NCI-H2029 treated with DMSO at 0.1 percent for 48 hours (cell line): Measurements from ENCODE around the gene MYRIP.
"Not testable (repeated sequence)": the region's sequence is repeated elsewhere in the genome, so short reads cannot be mapped to it uniquely, and the experiment has no call there.

Experiments
- DNase-seq: peaks from one replicate; lab custom pipeline; 2025; lab: John Stamatoyannopoulos, UW

The MYRIP gene

DNA sequence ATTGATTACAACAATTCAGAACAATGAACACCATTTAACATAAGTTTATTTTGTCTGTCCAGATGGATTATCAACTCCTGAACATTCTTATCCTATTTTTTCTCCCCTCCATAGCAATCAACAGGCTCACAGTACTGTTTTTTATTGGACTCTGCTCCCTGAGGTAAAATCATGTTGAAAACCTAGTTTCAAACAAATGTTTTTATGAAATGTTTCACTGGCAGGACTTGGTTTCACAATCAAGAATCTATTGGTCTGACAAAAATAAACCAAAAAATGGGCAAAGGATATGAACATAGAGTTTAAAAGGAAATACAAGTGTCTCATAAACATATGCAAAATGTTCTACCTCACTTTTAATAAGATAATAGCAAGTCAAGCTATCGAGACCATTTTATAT lies 2.6 kb upstream of the MYRIP start:
- no peak for DNase-seq

GRCh38 chr3:39808467-39809180 lies 785 bp upstream of the MYRIP start:
- DNase-seq: no peak

DNA sequence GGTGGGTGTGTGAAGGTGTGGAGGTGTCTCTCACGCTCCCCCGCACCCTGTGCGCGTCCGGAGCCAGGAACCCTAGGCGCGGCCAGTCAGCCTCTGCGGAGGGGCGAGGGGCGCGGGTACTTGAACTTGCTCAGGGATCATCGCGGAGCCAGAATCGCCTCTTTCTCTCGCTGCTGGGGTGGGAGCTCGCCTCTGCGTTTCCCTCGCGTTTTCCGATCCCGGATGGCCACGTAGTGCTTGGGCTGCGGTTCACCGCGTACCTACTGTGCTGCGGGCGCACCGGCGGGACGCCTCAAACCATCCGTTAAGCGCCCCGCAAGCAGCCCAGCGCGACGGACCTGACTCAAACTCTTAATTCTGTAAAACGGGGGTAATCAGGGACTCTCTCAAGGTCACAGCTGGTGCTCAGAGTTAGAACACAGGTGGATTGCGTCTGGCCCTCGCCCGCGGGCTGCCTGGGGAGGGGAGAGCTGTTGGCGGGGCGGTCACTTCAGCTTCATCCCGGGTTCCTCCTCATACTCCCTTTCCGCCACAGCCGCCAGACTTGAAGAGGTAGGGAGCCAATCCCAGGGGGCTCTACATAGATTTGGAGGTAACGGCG lies 686 bp downstream of the MYRIP start:
- no peak for DNase-seq

DNA sequence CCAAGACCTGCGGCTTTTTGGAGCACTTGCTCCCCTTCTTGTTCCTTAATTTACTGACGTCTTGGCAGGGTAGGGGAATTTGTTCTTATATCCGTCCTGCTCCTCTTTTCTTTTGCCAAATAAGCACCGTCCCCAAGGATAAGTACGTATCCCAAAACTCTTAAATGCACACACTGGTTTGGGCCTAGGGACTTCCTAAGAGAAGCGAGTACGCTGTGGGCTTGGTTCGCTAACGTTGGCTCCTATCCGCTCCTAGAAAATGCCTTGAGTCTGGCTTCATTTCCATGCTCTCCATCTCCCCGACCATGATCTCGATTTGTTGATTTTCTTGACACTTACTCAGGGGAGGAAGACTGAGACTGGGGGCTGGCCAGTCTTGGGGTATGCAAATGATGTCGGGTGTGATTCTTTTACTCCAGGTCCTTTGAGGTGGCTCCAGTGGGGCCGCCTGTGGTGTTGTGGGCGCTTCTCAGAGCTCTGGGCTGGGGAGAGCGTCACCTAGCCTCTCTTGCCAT lies 1.3 kb downstream of the MYRIP start:
- no peak for DNase-seq

- DNase-seq: no peak
Observed at GRCh38 chr3:39811561-39811960, 2.2 kb downstream of the MYRIP start.

- DNase-seq: peak; percentile 51
Observed at GRCh38 chr3:39812537-39812936, 3.1 kb downstream of the MYRIP start.

- peak; percentile 91 for DNase-seq
Observed at GRCh38 chr3:39814007-39814406, 4.6 kb downstream of the MYRIP start.

GRCh38 chr3:39819899-39820298 lies 10.5 kb downstream of the MYRIP start:
- no peak for DNase-seq

DNA sequence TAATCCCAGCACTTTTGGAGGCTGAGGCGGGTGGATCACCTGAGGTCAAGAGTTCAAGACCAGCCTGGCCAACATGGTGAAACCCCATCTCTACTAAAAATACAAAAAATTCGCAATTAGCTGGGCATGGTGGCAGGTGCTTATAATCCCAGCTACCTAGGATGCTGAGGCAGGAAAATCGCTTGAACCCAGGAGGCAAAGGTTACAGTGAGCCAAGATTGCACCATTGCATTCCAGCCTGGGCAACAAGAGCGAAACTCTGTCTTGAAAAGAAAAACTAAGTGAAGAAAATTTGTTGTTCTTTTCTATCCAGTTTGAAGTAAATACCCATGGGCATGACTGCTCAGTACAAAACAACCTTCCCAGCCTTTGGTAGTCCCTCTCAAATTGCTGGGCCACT lies 24.4 kb downstream of the MYRIP start:
- DNase-seq: not testable (repeated sequence)

GRCh38 chr3:39839484-39839883 lies 30.1 kb downstream of the MYRIP start:
- DNase-seq: no peak

GRCh38 chr3:39843440-39843839 lies 34.0 kb downstream of the MYRIP start:
- peak; percentile 34 for DNase-seq

GRCh38 chr3:39848365-39848764 lies 39.0 kb downstream of the MYRIP start:
- DNase-seq: no peak

GRCh38 chr3:39849992-39850715 lies 40.7 kb downstream of the MYRIP start:
- DNase-seq: peak; percentile 98

DNA sequence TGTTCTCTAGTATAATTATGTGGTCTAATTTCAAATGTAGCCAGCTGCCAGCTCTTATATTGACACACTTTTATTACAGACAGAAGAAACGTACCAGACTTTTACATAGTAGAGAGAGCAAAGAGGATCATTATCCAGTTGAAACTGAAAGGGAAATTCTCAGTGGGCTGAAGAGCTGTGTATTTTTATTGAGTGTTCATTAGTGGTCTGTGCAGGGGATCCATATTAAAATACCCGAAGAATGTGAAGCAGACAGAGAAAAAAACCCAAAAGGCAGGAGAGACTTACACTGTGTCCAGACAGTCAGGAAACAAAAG lies 41.3 kb downstream of the MYRIP start:
- DNase-seq: peak; percentile 94

- no peak for DNase-seq
Observed at GRCh38 chr3:39855517-39855916, 46.1 kb downstream of the MYRIP start.

DNA sequence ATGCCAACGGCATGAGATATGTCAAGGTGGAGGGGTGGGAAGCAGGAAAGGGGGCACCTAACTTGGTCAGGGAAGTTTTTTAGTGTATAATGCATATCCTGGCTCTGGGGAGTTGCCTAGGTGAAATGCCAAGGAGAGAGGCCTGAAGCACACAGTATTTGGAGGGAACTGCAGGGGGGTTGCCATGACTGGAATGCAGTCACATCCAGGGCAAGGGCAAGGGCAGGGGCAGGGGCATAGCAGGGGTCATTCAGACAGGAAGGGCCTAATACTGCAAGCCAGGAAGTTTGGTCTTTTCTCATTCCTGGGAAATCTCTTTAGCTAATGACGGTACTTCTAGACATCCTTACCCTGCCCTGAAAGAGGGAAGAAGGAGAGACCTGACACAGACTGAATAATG lies 60.5 kb downstream of the MYRIP start:
- DNase-seq: no peak

- DNase-seq: no peak
Observed at GRCh38 chr3:39870706-39871105, 61.3 kb downstream of the MYRIP start.

DNA sequence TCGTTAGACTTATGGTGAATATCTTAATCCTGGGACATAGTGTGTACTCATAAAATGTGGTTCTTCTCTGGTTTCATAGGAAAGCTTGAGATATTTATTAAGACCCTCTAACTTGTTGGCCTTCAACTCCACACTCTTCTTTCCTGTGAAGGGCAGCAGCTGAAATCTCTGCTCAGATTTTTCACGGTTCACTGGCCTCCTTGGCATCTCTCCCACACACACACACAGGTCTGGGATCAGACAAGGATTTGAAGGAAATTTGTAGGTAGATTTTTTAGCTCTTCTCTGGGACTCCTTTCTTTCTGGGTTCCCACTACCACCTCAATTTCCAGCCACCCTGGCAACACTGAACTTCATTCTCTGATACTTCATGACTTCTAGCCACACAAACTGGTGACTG lies 70.2 kb downstream of the MYRIP start:
- DNase-seq: peak; percentile 21

- no peak for DNase-seq
Observed at GRCh38 chr3:39882111-39882510, 72.7 kb downstream of the MYRIP start.

DNA sequence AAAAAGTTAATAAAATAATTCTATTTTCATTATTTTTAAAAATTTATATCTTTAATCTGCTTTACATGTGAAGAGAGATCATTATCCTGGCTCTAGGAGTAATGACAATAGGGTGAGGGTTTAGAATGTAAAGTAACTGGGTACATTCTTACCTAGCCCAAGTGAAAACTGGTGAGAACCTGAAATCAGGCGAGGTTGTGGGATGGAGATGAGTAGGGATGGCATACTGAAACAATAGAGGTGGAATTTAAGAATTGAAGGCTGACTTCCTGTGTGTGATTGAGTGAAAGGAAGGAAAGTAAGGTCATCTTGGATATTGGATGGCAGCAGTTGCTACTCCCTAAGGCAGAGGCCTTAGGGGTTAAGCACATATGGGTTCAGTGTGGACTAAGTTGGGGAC lies 82.7 kb downstream of the MYRIP start:
- DNase-seq: no peak

DNA sequence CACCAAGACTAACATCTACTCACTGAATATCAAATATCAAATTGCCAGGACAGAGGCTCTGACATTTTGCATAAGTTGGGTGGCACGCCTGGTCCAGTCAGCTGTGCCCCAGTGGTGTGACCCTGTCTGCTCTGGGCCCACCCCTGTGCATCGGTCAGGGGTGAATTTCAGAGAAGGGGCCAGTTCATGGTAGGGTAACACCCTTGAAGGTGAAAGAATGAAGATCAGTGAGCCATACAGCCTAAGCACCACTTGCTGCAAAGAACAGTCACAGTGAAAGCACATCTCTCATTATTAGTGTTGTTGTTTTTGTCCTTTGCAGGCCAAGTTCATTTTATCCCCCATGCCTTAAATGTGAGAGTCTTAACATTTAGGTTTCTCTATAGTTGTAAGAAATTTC lies 86.8 kb downstream of the MYRIP start:
- DNase-seq: no peak

GRCh38 chr3:39900462-39901002 lies 91.1 kb downstream of the MYRIP start:
- DNase-seq: no peak

- DNase-seq: peak; percentile 55
Observed at GRCh38 chr3:39903253-39903652, 93.8 kb downstream of the MYRIP start.
